T-cell (primary cell): Measurements from ENCODE around the gene FBXL15. TPM values are rescaled to one million over a fixed set of nuclear protein-coding genes. Genes with fewer than 3 reads are reported as not detected.

Experiments used
- ATAC-seq, 4 experiments: fragments of 200-7000 bp in 3 of 4; fragments of 150-1000 bp in 1 of 4; cut with Tn5 transposase; replicated peaks in 1 of 4; 1 replicate in 3 of 4; 2 replicates in 1 of 4; pipeline ENCODE4 v1.10.0; 2021; ENCODE audit warnings: moderate library complexity in 3 of 4, mild to moderate bottlenecking in 2 of 4, moderate number of reproducible peaks in 1 of 4
- CTCF ChIA-PET, 2 donors: fragments of 300-600 bp; sonication (Branson Sonifier 250); formaldehyde crosslinking; loops; one replicate each; lab custom pipeline; 2022; ENCODE audit warnings: antibody characterized with exemption in 2 of 2; lab: Charles Lee
- POLR2A ChIA-PET, 2 donors: fragments of 300-600 bp; sonication (Branson Sonifier 250); formaldehyde crosslinking; loops; one replicate each; lab custom pipeline; 2022; ENCODE audit warnings: antibody characterized with exemption in 2 of 2; lab: Charles Lee
- DNase-seq, 35 experiments: peaks; one replicate each; pipeline versions ENCODE4 v3.0.0 to v3.0.0-alpha.2; 2013 to 2023
- H3K27ac ChIP-seq: one replicate; pipeline ENCODE4 v1.5.1; 2013; ENCODE audit warnings: low read length
- H3K27me3 ChIP-seq, 2 experiments: replicated peaks in 1 of 2; 1 replicate in 1 of 2; 2 replicates in 1 of 2; pipeline versions ENCODE4 v1.6.1 to v1.7.0; 2013; ENCODE audit warnings: low read length in 1 of 2, mixed read lengths in 1 of 2; ENCODE audit not compliant: control insufficient read depth in 2 of 2, insufficient read depth in 2 of 2; ENCODE audit errors: extremely low read depth in 1 of 2
- H3K36me3 ChIP-seq, 2 donors: 1 replicate in 1 of 2; 2 replicates in 1 of 2; pipeline versions ENCODE4 v1.6.1 to v1.7.0; 2013; ENCODE audit warnings: low read length in 1 of 2; ENCODE audit not compliant: control insufficient read depth in 2 of 2, insufficient read depth in 1 of 2; ENCODE audit errors: extremely low read depth in 1 of 2
- H3K4me1 ChIP-seq, 2 experiments: 1 replicate in 1 of 2; 2 replicates in 1 of 2; pipeline versions ENCODE4 v1.6.1 to v1.7.0; 2013; ENCODE audit warnings: low read length in 2 of 2, mixed read lengths in 1 of 2; ENCODE audit not compliant: insufficient read depth in 2 of 2, control insufficient read depth in 1 of 2; ENCODE audit errors: extremely low read depth in 1 of 2
- H3K4me3 ChIP-seq, 2 donors: 1 replicate in 1 of 2; 2 replicates in 1 of 2; pipeline versions ENCODE4 v1.5.1 to v1.7.0; 2013; ENCODE audit warnings: mild to moderate bottlenecking in 2 of 2, low read length in 1 of 2, moderate library complexity in 1 of 2; ENCODE audit not compliant: control insufficient read depth in 1 of 2; ENCODE audit errors: extremely low read depth in 1 of 2
- H3K9me3 ChIP-seq: 2 replicates; pipeline ENCODE4 v1.7.0; 2013
- H3K27ac Mint-ChIP-seq, 2 donors: one replicate each; pipeline ENCODE4 v1.8.0; 2020 to 2021; ENCODE audit warnings: mild to moderate bottlenecking in 2 of 2, mixed read lengths in 2 of 2
- H3K27me3 Mint-ChIP-seq, 2 donors: one replicate each; pipeline ENCODE4 v1.8.0; 2021 to 2022; ENCODE audit warnings: mixed read lengths in 2 of 2
- H3K36me3 Mint-ChIP-seq: one replicate; pipeline ENCODE4 v1.8.0; 2021; ENCODE audit warnings: mixed read lengths
- H3K4me1 Mint-ChIP-seq, 3 donors: one replicate each; pipeline ENCODE4 v1.8.0; 2020 to 2022; ENCODE audit warnings: mixed read lengths in 3 of 3, mild to moderate bottlenecking in 1 of 3
- H3K4me3 Mint-ChIP-seq, 3 donors: one replicate each; pipeline ENCODE4 v1.8.0; 2020 to 2022; ENCODE audit warnings: mild to moderate bottlenecking in 3 of 3, mixed read lengths in 3 of 3, moderate library complexity in 3 of 3
- H3K9me3 Mint-ChIP-seq, 3 donors: one replicate each; pipeline ENCODE4 v1.8.0; 2020 to 2022; ENCODE audit warnings: mixed read lengths in 3 of 3
- WGBS: methylation state at CpG from one replicate; pipeline ENCODE4 v1.1.5; 2013; ENCODE audit warnings: missing lambda C conversion rate; ENCODE audit not compliant: insufficient coverage; 5-methylcytosine and 5-hydroxymethylcytosine counted together
- total RNA-seq, 35 experiments: library from RNA in 6 of 35; stranded (reverse) in 6 of 35; fragments of 120-200 nt in 1 of 35; gene quantifications; one replicate each; pipeline versions ENCODE4 v1.2.1 to v1.2.4 and lab custom pipeline; 2013 to 2026

Gene FBXL15
- total RNA-seq, 5 donors from 2014 or later (not counting 1 experiment from before 2014, with no cell fraction given), result 13.3 to 30.4 (median 23.7) TPM

DNA sequence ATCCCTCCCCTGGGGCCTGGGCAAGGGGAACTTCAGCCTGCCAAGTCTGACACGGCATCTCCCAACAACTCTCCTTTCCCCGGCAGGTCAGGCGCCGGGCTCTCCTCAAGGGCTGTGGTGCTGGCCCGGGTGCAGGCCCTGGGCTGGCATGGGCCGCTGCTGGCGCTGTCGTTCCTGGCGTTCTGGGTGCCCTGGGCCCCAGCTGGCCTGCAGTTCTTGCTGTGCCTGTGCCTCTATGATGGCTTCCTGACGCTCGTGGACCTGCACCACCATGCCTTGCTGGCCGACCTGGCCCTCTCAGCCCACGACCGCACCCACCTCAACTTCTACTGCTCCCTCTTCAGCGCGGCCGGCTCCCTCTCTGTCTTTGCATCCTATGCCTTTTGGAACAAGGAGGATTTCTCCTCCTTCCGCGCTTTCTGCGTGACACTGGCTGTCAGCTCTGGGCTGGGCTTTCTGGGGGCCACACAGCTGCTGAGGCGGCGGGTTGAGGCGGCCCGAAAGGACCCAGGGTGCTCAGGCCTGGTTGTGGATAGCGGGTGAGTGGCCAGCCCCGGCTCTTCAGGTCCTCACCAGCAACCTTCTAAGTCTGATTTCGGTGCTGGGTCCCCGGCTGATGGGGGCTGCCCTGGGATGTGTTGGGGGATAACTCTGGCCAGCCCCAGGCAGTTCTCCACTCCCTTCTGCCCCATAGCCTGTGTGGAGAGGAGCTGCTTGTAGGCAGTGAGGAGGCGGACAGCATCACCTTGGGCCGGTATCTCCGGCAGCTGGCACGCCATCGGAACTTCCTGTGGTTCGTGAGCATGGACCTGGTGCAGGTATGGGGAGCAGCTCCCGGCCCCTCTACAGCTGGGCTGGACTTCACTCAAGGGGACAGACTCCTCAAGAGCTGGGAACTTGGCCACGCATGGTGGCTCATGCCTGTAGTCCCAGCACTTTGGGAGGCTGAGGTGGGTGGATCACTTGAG is 50.2 kb downstream of the FBXL15 start:
- Histone ChIP-seq H3K9me3 (no peaks in the 10 kb centered on the region), H3K27ac (no peak overlapping the region), H3K27me3 (no peaks in the 10 kb centered on the region), H3K4me1 (peaks cover 16 to 29% of the 10 kb centered on the region in 2 experiments), H3K4me3 (no peak overlapping the region), H3K36me3 (peaks cover 3% of the 10 kb centered on the region in 2 donors)
- Mint-ChIP-seq H3K4me1 (peaks cover 20 to 21% (median 20%) of the 10 kb centered on the region in 3 donors), H3K36me3 (peaks cover 4% of the 10 kb centered on the region), H3K4me3 (no peak overlapping the region), H3K27me3 (no peaks in the 10 kb centered on the region), H3K9me3 (no peaks in the 10 kb centered on the region), H3K27ac (no peak overlapping the region)
- CTCF ChIA-PET, result interaction anchor here in 1 of 2 donors (0.5 kb wide), 1 partner anchor 1412 kb away, joined by 3 read pairs; no protein-coding TSS in a partner anchor
- POLR2A ChIA-PET, result interaction anchor here in 1 of 2 donors (0.6 kb wide), 1 partner anchor 253 kb away, joined by 4 read pairs; no protein-coding TSS in a partner anchor
- ATAC-seq, result no peak
- 96% methylated on average over 19 of the region's 36 CpGs for WGBS
- no peak for DNase-seq

Other genes starting within 250 kb of the FBXL15 start
- not detected for gene ELOVL3, start 194.5 kb upstream of the FBXL15 start, total RNA-seq
- gene PITX3, start 179.3 kb upstream of the FBXL15 start, total RNA-seq, result not detected
- 10 to 100 TPM; 37.2 to 41.1 (median 38.7) TPM for gene GBF1, start 175.3 kb upstream of the FBXL15 start, total RNA-seq
- gene NFKB2, start 25.1 kb upstream of the FBXL15 start, total RNA-seq, result 100 to 1,000 TPM in 4 of 5 donors, 10 to 100 TPM in 1; 94.1 to 229 (median 124) TPM
- gene PSD, start 2.1 kb upstream of the FBXL15 start, total RNA-seq, result 10 to 100 TPM in 2 of 5 donors, 1 to 10 TPM in 3; 8.7 to 11.8 (median 8.8) TPM
- gene CUEDC2, start 11.7 kb downstream of the FBXL15 start, total RNA-seq, result 10 to 100 TPM; 32.2 to 41.4 (median 37.8) TPM
- under 1 TPM in 4 of 5 donors, not detected in 1; 0.23 to 0.92 (median 0.55) TPM for gene C10orf95, start 30.7 kb downstream of the FBXL15 start, total RNA-seq
- gene ACTR1A, start 81.9 kb downstream of the FBXL15 start, total RNA-seq, result 10 to 100 TPM; 51.6 to 68.1 (median 63.0) TPM
- gene SUFU, start 83.1 kb downstream of the FBXL15 start, total RNA-seq, result 10 to 100 TPM; 13.2 to 16.4 (median 15.4) TPM
- 10 to 100 TPM; 54.2 to 74.7 (median 67.9) TPM for gene TRIM8, start 223.6 kb downstream of the FBXL15 start, total RNA-seq